ENCODE measurements around the gene FUT8. TPM values are rescaled to one million over a fixed set of nuclear protein-coding genes. Genes with fewer than 3 reads are reported as not detected.

Gene FUT8
- total and polyA plus RNA-seq, 2 experiments from 2014 or later = 26.6 to 67.5 TPM

- no peaks in the 10 kb centered on the region for H3K9me2 ChIP-seq (replicated peaks; ENCODE audit: insufficient read depth)
- no peak overlapping the region for H2AFZ ChIP-seq
- DNase-seq (ENCODE audit: low spot score) = no peak
- H3K4me2 ChIP-seq = no peak overlapping the region
- H4K20me1 ChIP-seq (ENCODE audit: insufficient read depth, poor library complexity, severe bottlenecking) = no peaks in the 10 kb centered on the region
- no peak overlapping the region for H3K27ac ChIP-seq
- H3K4me1 ChIP-seq (ENCODE audit: insufficient read depth) = no peaks in the 10 kb centered on the region
- H3K9me3 ChIP-seq (ENCODE audit: low read depth) = no peaks in the 10 kb centered on the region
- TF ChIP-seq EZH2phosphoT487 (IDR thresholded peaks at IDR 0.05; ENCODE audit: low read depth, severe bottlenecking, unreplicated experiment) (no peak), EZH2 (IDR thresholded peaks at IDR 0.05; ENCODE audit: borderline replicate concordance) (no peak)
- TF ChIP-seq, protein P1, sequence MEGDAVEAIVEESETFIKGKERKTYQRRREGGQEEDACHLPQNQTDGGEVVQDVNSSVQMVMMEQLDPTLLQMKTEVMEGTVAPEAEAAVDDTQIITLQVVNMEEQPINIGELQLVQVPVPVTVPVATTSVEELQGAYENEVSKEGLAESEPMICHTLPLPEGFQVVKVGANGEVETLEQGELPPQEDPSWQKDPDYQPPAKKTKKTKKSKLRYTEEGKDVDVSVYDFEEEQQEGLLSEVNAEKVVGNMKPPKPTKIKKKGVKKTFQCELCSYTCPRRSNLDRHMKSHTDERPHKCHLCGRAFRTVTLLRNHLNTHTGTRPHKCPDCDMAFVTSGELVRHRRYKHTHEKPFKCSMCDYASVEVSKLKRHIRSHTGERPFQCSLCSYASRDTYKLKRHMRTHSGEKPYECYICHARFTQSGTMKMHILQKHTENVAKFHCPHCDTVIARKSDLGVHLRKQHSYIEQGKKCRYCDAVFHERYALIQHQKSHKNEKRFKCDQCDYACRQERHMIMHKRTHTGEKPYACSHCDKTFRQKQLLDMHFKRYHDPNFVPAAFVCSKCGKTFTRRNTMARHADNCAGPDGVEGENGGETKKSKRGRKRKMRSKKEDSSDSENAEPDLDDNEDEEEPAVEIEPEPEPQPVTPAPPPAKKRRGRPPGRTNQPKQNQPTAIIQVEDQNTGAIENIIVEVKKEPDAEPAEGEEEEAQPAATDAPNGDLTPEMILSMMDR (IDR thresholded peaks at IDR 0.05; ENCODE audit: poor library complexity) = no peak
- H3K4me3 ChIP-seq = no peak overlapping the region
- no peaks in the 10 kb centered on the region for H3K36me3 ChIP-seq (replicated peaks; ENCODE audit: insufficient read depth, low read depth)
- no peaks in the 10 kb centered on the region for H3K27me3 ChIP-seq
- 96% methylated on average over 3 of the region's 3 CpGs for WGBS (ENCODE audit: low lambda C conversion rate, missing lambda C conversion rate)
- peaks cover 59% of the 10 kb centered on the region for H3K79me2 ChIP-seq
Measured at GRCh38 chr14:65509842-65510241, 97.3 kb downstream of the FUT8 start.

DNA sequence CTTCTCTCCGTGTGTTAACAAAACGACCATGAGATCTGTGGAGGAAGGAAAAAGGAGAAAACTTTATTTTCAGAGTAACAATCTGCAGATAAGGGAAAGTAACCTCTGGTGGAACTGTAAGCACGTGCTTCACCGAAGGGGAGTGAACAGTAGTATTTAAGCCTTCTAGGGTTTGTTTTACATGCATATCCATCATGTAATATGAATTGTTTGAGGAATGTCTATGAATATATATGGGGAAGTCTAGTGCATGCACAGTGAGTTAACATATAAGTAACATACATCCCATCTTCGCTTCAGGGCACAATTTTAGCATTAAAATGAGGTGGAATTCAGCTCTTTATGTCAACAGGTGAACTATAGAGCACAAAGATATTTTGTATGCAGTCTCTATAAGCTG is 101.1 kb downstream of the FUT8 start:
- no peaks in the 10 kb centered on the region for H3K27me3 ChIP-seq
- no peaks in the 10 kb centered on the region for H3K9me3 ChIP-seq (ENCODE audit: low read depth)
- H2AFZ ChIP-seq = no peak overlapping the region
- WGBS (ENCODE audit: low lambda C conversion rate, missing lambda C conversion rate) = 84% methylated on average over 5 of the region's 5 CpGs
- no peaks in the 10 kb centered on the region for H3K36me3 ChIP-seq (replicated peaks; ENCODE audit: insufficient read depth, low read depth)
- no peaks in the 10 kb centered on the region for H3K9me2 ChIP-seq (replicated peaks; ENCODE audit: insufficient read depth)
- no peaks in the 10 kb centered on the region for H4K20me1 ChIP-seq (ENCODE audit: insufficient read depth, poor library complexity, severe bottlenecking)
- no peak for DNase-seq (ENCODE audit: low spot score)
- no peak overlapping the region for H3K4me3 ChIP-seq
- no peak overlapping the region for H3K4me2 ChIP-seq
- TF ChIP-seq, protein P1 (IDR thresholded peaks at IDR 0.05; ENCODE audit: poor library complexity) = no peak
- no peak for TF ChIP-seq EZH2 (IDR thresholded peaks at IDR 0.05; ENCODE audit: borderline replicate concordance)
- no peak for TF ChIP-seq EZH2phosphoT487 (IDR thresholded peaks at IDR 0.05; ENCODE audit: low read depth, severe bottlenecking, unreplicated experiment)
- H3K27ac ChIP-seq = no peak overlapping the region
- H3K79me2 ChIP-seq = peaks cover 63% of the 10 kb centered on the region
- no peaks in the 10 kb centered on the region for H3K4me1 ChIP-seq (ENCODE audit: insufficient read depth)

- TF ChIP-seq, protein P1 (IDR thresholded peaks at IDR 0.05; ENCODE audit: poor library complexity) = no peak
- no peak for TF ChIP-seq EZH2 (IDR thresholded peaks at IDR 0.05; ENCODE audit: borderline replicate concordance)
- no peak for TF ChIP-seq EZH2phosphoT487 (IDR thresholded peaks at IDR 0.05; ENCODE audit: low read depth, severe bottlenecking, unreplicated experiment)
- Histone ChIP-seq H3K36me3 (replicated peaks; ENCODE audit: insufficient read depth, low read depth) (no peaks in the 10 kb centered on the region), H3K4me2 (no peak overlapping the region), H3K27me3 (no peaks in the 10 kb centered on the region), H3K4me1 (ENCODE audit: insufficient read depth) (no peaks in the 10 kb centered on the region), H3K9me2 (replicated peaks; ENCODE audit: insufficient read depth) (no peaks in the 10 kb centered on the region), H2AFZ (no peak overlapping the region), H3K79me2 (peaks cover 25% of the 10 kb centered on the region), H4K20me1 (ENCODE audit: insufficient read depth, poor library complexity, severe bottlenecking) (no peaks in the 10 kb centered on the region), H3K9me3 (ENCODE audit: low read depth) (no peaks in the 10 kb centered on the region), H3K27ac (no peak overlapping the region), H3K4me3 (no peak overlapping the region)
- no peak for DNase-seq (ENCODE audit: low spot score)
Measured at GRCh38 chr14:65517635-65518542, 105.4 kb downstream of the FUT8 start.

Data from hepatocyte (in vitro differentiated cells).